Memory B cell (primary cell): ENCODE data around the gene WDR88.
"Not testable (repeated sequence)": the region's sequence is repeated elsewhere in the genome, so short reads cannot be mapped to it uniquely, and the experiment has no call there.

Source experiments
- ATAC-seq: fragments of 150-1000 bp; cut with Tn5 transposase; 2 replicates; pipeline ENCODE4 v1.10.0; 2021; ENCODE audit warnings: low read depth, mild to moderate bottlenecking, moderate library complexity
- DNase-seq, 2 donors: peaks; one replicate each; pipeline ENCODE4 v3.0.0; 2022; ENCODE audit warnings: low spot score in 2 of 2
- H3K27ac Mint-ChIP-seq: one replicate; pipeline ENCODE4 v1.8.0; 2022; ENCODE audit warnings: mild to moderate bottlenecking, moderate library complexity, mixed read lengths
- H3K27me3 Mint-ChIP-seq: one replicate; pipeline ENCODE4 v1.8.0; 2022; ENCODE audit warnings: mixed read lengths
- H3K36me3 Mint-ChIP-seq: one replicate; pipeline ENCODE4 v1.8.0; 2022; ENCODE audit warnings: mild to moderate bottlenecking, mixed read lengths
- H3K4me1 Mint-ChIP-seq: one replicate; pipeline ENCODE4 v1.8.0; 2022; ENCODE audit warnings: mixed read lengths
- H3K4me3 Mint-ChIP-seq: one replicate; pipeline ENCODE4 v1.8.0; 2022; ENCODE audit warnings: mild to moderate bottlenecking, moderate library complexity, mixed read lengths
- H3K9me3 Mint-ChIP-seq: one replicate; pipeline ENCODE4 v1.8.0; 2022; ENCODE audit warnings: mixed read lengths

The WDR88 gene

DNA sequence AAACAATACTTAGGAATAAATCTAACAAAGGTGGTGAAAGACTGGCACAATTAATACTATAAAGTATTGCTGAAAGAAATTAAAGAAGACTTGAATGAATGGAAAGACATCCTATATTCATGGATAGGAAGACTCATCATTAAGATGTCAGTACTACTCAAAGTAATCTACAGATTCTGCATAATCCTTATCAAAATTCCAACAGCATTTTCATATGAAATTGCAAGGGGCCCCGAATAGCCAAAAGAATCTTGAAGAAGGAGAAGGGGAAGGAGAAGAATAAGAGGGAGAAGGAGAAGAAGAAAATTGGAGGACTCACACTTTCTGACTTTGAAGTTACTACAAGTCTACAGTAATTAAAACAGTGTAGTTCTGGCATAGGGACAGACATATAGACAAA is 36.6 kb downstream of the WDR88 start:
- Mint-ChIP-seq H3K36me3 (peaks cover 25% of the 10 kb centered on the region), H3K27me3 (no peaks in the 10 kb centered on the region), H3K4me3 (no peak overlapping the region), H3K9me3 (peaks cover 12% of the 10 kb centered on the region), H3K27ac (no peak overlapping the region), H3K4me1 (peaks cover 10% of the 10 kb centered on the region)
- ATAC-seq (no peak), DNase-seq (no peak)

DNA sequence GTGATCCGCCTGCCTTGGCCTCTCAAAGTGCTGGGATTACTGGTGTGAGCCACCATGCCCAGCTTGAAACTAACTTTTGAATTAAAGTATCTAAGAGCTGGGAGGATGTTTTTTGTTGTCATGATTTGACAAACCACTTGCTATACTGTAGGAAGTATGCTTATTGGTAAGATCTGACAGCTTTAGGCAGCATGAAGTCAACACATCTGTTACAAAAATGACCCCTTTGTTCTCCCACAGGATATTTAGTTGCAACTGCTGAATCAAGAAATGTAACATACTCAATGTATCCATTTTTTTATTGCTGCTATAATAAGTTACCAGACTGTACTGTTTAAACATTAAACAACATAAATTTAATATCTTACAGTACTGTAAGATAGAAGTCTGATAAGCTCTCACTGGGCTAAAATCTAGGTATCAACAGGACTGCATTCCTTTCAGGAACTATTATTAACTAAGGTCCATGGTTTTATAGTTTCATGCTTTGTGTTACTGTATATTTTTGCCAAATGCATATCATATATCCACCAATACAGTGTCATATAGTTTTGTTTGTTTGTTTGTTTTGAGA is 39.4 kb downstream of the WDR88 start:
- Mint-ChIP-seq H3K36me3 (peaks cover 18% of the 10 kb centered on the region), H3K4me1 (peaks cover 14% of the 10 kb centered on the region), H3K4me3 (no peak overlapping the region), H3K27ac (no peak overlapping the region), H3K27me3 (no peaks in the 10 kb centered on the region), H3K9me3 (peaks cover 12% of the 10 kb centered on the region)
- no peak for DNase-seq
- ATAC-seq = no peak

- no peaks in the 10 kb centered on the region for H3K27me3 Mint-ChIP-seq
- no peak overlapping the region for H3K4me3 Mint-ChIP-seq
- no peak for ATAC-seq
- no peak for DNase-seq
- peak overlapping the region; percentile 15 for H3K27ac Mint-ChIP-seq
- H3K4me1 Mint-ChIP-seq = peaks cover 17% of the 10 kb centered on the region
- H3K36me3 Mint-ChIP-seq = peaks cover 18% of the 10 kb centered on the region
- H3K9me3 Mint-ChIP-seq = peaks cover 12% of the 10 kb centered on the region
These were observed 40.0 kb downstream of the WDR88 start for GRCh38 chr19:33171916-33172359.

- no peak overlapping the region for H3K4me3 Mint-ChIP-seq
These were observed 42.3 kb downstream of the WDR88 start for GRCh38 chr19:33174186-33174585.

GRCh38 chr19:33175156-33175782 is 43.4 kb downstream of the WDR88 start:
- Mint-ChIP-seq H3K27ac (peak overlapping the region; percentile 100), H3K36me3 (peaks cover 2% of the 10 kb centered on the region)

More at GRCh38 chr19:33174186-33174585, 42.3 kb downstream of the WDR88 start:
- H3K9me3 Mint-ChIP-seq = peaks cover 1% of the 10 kb centered on the region
- no peaks in the 10 kb centered on the region for H3K27me3 Mint-ChIP-seq
- DNase-seq (no peak), ATAC-seq (no peak)
- peaks cover 5% of the 10 kb centered on the region for H3K36me3 Mint-ChIP-seq
- no peak overlapping the region for H3K27ac Mint-ChIP-seq
- peaks cover 24% of the 10 kb centered on the region for H3K4me1 Mint-ChIP-seq

DNA sequence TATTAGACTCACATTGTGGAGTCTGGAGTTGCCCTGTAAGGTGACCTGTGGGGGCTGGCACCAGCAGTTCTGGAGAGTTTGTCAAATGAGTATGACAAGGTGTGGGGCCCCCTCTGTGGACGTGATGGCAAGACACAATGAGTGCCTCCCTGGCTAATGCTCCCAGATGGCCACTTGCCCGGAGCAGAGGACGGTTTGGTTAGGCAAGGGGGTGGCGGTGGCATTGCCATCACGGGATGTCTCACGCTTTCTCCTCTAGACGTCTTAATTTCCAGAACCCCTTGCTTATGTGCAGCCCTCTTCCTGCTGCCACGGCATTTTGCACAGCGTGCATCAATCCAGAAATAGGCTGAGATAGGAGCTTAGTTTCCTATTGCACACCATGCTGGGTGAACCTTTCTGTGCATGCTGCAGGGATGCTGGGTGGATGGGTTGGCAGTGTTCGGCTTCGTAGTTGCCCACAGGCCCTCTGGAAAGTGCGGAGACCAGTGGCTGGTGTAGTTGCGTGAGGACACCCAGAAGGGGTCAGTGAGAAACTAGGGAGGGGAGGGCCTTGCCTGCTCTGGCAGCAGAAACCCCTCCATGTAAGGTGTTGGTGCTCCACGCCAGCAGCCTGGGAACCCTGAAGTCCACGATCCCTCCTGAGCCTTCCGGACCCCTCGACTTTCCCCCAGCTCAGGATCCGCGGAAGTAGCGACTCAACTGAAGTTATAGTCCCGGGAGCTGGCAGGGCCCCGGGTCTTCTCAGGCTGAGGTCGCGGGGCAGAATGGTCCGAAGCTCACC is 44.2 kb downstream of the WDR88 start:
- DNase-seq = no peak
- Mint-ChIP-seq H3K4me1 (peaks cover 22% of the 10 kb centered on the region), H3K9me3 (peaks cover 1% of the 10 kb centered on the region), H3K27me3 (no peaks in the 10 kb centered on the region), H3K4me3 (peak overlapping the region; percentile 94), H3K36me3 (peaks cover 2% of the 10 kb centered on the region), H3K27ac (peak overlapping the region; percentile 100)
- no peak for ATAC-seq

More at GRCh38 chr19:33175156-33175782, 43.4 kb downstream of the WDR88 start:
- peaks cover 1% of the 10 kb centered on the region for H3K9me3 Mint-ChIP-seq
- DNase-seq = no peak
- no peak for ATAC-seq
- peaks cover 22% of the 10 kb centered on the region for H3K4me1 Mint-ChIP-seq
- peak overlapping the region; percentile 94 for H3K4me3 Mint-ChIP-seq
- no peaks in the 10 kb centered on the region for H3K27me3 Mint-ChIP-seq

DNA sequence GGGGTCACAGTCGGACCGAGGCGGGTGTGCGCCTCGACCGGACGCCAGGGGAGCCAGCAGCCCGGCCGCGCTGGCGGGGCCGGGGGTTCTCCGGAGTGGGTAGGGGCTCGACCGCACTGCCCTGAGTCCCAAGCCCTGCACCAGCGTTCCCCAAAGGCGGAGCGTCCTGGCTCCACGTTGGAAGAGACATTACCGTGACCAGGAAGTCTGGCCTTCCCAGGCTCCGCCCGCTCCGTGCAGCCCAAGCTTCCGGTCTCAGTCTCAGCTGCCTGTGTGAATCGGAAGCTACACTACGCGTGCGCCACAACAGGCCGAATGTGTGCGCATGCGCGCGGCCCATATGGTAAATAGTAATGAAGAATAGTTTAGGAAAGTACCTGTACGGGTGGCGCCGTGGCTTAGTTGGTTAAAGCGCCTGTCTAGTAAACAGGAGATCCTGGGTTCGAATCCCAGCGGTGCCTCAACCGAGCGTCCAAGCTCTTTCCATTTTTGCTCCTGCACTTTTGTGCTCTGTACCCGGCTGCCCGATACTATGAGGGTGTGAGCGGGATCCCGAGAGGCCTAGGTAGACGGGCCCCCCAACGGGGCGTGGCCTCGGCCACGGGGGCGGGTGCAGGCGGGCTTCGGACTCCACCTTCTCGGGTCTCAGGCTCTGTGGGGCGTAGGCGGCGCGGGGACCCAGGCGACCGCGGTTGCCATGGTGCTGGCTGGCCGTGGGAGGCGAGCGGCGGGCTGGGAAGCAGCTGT is 44.9 kb downstream of the WDR88 start:
- H3K9me3 Mint-ChIP-seq = peaks cover 1% of the 10 kb centered on the region
- no peaks in the 10 kb centered on the region for H3K27me3 Mint-ChIP-seq
- peaks cover 2% of the 10 kb centered on the region for H3K36me3 Mint-ChIP-seq
- peak overlapping the region; percentile 100 for H3K27ac Mint-ChIP-seq
- H3K4me3 Mint-ChIP-seq = peak overlapping the region; percentile 94
- peaks cover 22% of the 10 kb centered on the region for H3K4me1 Mint-ChIP-seq
- DNase-seq (peak; percentile 82 to 100), ATAC-seq (peak; percentile 71)

DNA sequence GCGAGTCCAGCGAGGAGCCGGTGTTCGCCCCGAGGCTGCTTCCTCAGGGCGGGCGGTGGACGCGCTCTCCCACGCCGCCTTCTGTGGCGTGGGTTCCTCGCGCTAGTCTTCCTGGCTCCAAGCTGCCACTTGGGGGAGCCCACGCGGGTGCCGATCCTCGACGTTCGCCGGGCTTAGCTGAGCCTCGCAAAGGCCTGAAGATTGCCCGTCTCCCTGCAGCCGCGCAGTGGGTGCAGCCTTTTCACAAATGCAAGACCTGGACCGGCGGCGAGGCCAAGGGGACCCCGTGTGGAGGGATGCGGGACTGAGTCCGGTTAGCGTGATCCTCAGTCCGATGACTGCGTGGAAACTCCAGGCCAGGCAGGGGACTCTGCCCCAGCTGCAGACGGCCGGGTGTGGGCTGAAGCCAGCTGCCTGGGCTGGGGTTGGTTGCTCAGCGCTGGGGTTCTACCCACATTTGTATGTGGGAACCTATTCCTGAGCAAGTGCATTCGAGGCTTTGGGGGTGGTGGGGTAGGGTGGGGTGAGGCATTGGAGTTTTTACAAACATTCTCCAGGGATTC is 45.6 kb downstream of the WDR88 start:
- Mint-ChIP-seq H3K27me3 (no peaks in the 10 kb centered on the region), H3K27ac (peak overlapping the region; percentile 100), H3K4me1 (peaks cover 21% of the 10 kb centered on the region), H3K36me3 (peaks cover 1% of the 10 kb centered on the region), H3K9me3 (peaks cover 1% of the 10 kb centered on the region), H3K4me3 (peak overlapping the region; percentile 94)
- DNase-seq (no peak), ATAC-seq (peak; percentile 63)

- ATAC-seq (no peak), DNase-seq (no peak)
- Mint-ChIP-seq H3K4me1 (peaks cover 3% of the 10 kb centered on the region), H3K27ac (no peak overlapping the region), H3K36me3 (no peaks in the 10 kb centered on the region), H3K4me3 (no peak overlapping the region), H3K9me3 (no peaks in the 10 kb centered on the region), H3K27me3 (peaks cover 12% of the 10 kb centered on the region)
These were observed 54.7 kb downstream of the WDR88 start for GRCh38 chr19:33186431-33187182.

DNA sequence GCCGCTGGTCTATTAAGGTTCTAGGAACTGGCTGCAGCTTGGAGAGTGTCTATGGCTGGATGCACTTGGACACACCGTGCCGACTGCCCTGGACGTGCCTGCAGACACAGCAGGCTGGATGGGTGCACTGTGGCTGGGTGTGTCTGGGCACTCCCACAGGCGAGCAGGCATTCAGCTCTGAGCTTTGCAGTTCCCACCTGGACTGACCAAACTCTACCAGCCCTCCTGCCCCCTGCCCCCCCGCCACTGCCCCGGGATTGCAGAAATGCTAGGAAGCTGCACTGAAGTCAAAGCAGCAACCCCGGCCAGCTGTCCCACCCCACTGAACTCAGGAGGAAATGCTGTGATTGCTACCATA is 55.2 kb downstream of the WDR88 start:
- no peaks in the 10 kb centered on the region for H3K36me3 Mint-ChIP-seq
- DNase-seq (no peak), ATAC-seq (no peak)
- H3K4me3 Mint-ChIP-seq = no peak overlapping the region
- no peaks in the 10 kb centered on the region for H3K9me3 Mint-ChIP-seq
- H3K4me1 Mint-ChIP-seq = peaks cover 3% of the 10 kb centered on the region
- no peak overlapping the region for H3K27ac Mint-ChIP-seq
- peaks cover 17% of the 10 kb centered on the region for H3K27me3 Mint-ChIP-seq

DNA sequence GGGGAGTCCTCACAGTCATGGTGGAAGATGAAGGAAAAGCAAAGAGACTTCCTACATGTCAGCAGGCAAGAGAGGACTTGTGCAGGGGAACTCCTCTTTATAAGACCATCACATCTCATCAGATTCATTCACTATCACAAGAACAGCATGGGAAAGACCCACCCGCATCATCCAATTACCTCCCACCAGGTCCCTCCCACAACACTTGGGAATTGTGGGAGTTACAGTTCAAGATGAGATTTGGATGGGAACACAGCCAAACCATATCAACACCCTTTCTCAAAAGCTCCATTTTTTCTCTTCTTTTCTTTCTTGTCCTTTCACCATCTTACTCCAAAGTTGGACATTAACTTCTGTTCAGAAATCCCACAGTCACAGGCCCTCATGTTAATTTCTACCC is 57.5 kb downstream of the WDR88 start:
- Mint-ChIP-seq H3K36me3 (no peaks in the 10 kb centered on the region), H3K9me3 (no peaks in the 10 kb centered on the region), H3K27ac (no peak overlapping the region), H3K27me3 (peaks cover 23% of the 10 kb centered on the region), H3K4me1 (peaks cover 3% of the 10 kb centered on the region), H3K4me3 (no peak overlapping the region)
- DNase-seq (no peak), ATAC-seq (no peak)

DNA sequence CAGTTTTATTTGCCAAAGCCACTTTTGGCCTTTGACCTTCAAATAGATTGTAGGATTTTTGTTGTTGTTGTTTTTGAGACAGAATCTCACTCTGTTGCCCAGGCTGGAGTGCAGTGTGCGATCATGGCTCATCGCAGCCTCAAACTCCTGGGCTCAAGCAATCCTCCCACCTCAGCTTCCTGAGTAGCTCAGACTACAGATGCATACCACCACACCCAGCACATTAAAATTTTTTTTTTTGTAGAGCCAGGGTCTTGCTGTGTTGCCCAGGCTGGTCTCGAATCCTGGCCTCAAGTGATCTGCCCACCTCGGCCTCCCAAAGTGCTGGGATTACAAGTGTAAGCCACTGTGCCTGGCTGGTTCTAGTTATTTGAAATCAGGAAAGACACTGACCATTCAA is 59.2 kb downstream of the WDR88 start:
- H3K27ac Mint-ChIP-seq, H3K4me3 Mint-ChIP-seq, H3K9me3 Mint-ChIP-seq, ATAC-seq, H3K4me1 Mint-ChIP-seq, H3K36me3 Mint-ChIP-seq, DNase-seq: not testable (repeated sequence)
- peaks cover 21% of the 10 kb centered on the region for H3K27me3 Mint-ChIP-seq

DNA sequence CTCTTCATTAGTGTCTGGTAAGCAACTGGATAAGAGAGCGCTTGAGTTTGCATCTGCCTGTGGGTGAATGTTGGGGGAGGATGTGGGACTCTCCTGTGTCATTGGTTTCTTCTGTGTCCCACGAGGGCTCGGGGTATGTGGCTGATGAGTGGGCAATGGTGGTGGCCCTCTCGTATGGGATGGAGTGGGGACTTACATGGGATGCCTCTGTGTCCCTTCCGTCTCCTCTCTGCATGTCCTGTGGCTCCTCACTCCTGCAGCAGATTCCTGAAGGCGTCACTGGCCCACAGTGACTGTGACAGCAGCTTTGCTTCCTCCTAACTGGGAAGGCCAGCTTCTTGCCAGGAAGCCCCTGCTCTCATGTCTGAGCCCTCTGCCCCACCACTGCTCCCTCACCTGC is 59.6 kb downstream of the WDR88 start:
- no peak overlapping the region for H3K27ac Mint-ChIP-seq
- no peaks in the 10 kb centered on the region for H3K36me3 Mint-ChIP-seq
- no peak overlapping the region for H3K4me3 Mint-ChIP-seq
- H3K4me1 Mint-ChIP-seq = peaks cover 3% of the 10 kb centered on the region
- no peaks in the 10 kb centered on the region for H3K9me3 Mint-ChIP-seq
- ATAC-seq = no peak
- peaks cover 21% of the 10 kb centered on the region for H3K27me3 Mint-ChIP-seq
- DNase-seq = no peak
